Chondrocyte (in vitro differentiated cells): Measurements from ENCODE around the gene ASB18. TPM values are rescaled to one million over a fixed set of nuclear protein-coding genes. Genes with fewer than 3 reads are reported as not detected.

ENCODE experiments used
- DNase-seq: peaks from one replicate; pipeline ENCODE4 v3.0.0; 2021; ENCODE audit warnings: mixed read lengths, low spot score
- H3K27ac Mint-ChIP-seq: one replicate; pipeline ENCODE4 v1.8.0; 2021; ENCODE audit warnings: mild to moderate bottlenecking, moderate library complexity, mixed read lengths; ENCODE audit not compliant: unreplicated experiment
- H3K27me3 Mint-ChIP-seq: 2 replicates; pipeline ENCODE4 v1.8.0; 2021; ENCODE audit warnings: low read depth, mixed read lengths
- H3K36me3 Mint-ChIP-seq: 2 replicates; pipeline ENCODE4 v1.8.0; 2021; ENCODE audit warnings: low read depth, mixed read lengths
- H3K4me1 Mint-ChIP-seq: 2 replicates; pipeline ENCODE4 v1.8.0; 2021; ENCODE audit warnings: low read depth, mild to moderate bottlenecking, mixed read lengths
- H3K4me3 Mint-ChIP-seq: one replicate; pipeline ENCODE4 v1.8.0; 2021; ENCODE audit warnings: mild to moderate bottlenecking, moderate library complexity, mixed read lengths; ENCODE audit not compliant: unreplicated experiment
- H3K9me3 Mint-ChIP-seq: 2 replicates; pipeline ENCODE4 v1.8.0; 2021; ENCODE audit warnings: low read depth, mixed read lengths
- CTCF ChIP-seq: fragments of 200-600 bp; sonication (generic); IDR thresholded peaks from 2 replicates; pipeline ENCODE4 v1.5.0; 2021; ENCODE audit warnings: antibody characterized with exemption, mild to moderate bottlenecking, moderate library complexity
- total RNA-seq: library from RNA; stranded (reverse); gene quantifications from 3 replicates; pipeline ENCODE4 v1.2.1, GENCODE V29; 2021

ASB18 gene
- total RNA-seq, 1 donor from 2014 or later, result not detected

GRCh38 chr2:236252602-236253001 lies 11.6 kb downstream of the ASB18 start:
- H3K27ac Mint-ChIP-seq, result no peak overlapping the region
- TF ChIP-seq CTCF, result no peak
- peaks cover 1% of the 10 kb centered on the region for H3K36me3 Mint-ChIP-seq
- no peaks in the 10 kb centered on the region for H3K4me1 Mint-ChIP-seq
- H3K9me3 Mint-ChIP-seq, result no peaks in the 10 kb centered on the region
- no peaks in the 10 kb centered on the region for H3K27me3 Mint-ChIP-seq
- H3K4me3 Mint-ChIP-seq, result no peak overlapping the region
- DNase-seq, result no peak

GRCh38 chr2:236250909-236251579 lies 13.2 kb downstream of the ASB18 start:
- no peak for TF ChIP-seq CTCF
- H3K36me3 Mint-ChIP-seq, result peaks cover 1% of the 10 kb centered on the region
- H3K27ac Mint-ChIP-seq, result no peak overlapping the region
- H3K4me3 Mint-ChIP-seq, result no peak overlapping the region
- H3K4me1 Mint-ChIP-seq, result no peaks in the 10 kb centered on the region
- H3K27me3 Mint-ChIP-seq, result no peaks in the 10 kb centered on the region
- no peak for DNase-seq
- no peaks in the 10 kb centered on the region for H3K9me3 Mint-ChIP-seq

GRCh38 chr2:236250286-236250685 lies 13.9 kb downstream of the ASB18 start:
- H3K27me3 Mint-ChIP-seq, result no peaks in the 10 kb centered on the region
- no peak for TF ChIP-seq CTCF
- H3K36me3 Mint-ChIP-seq, result peaks cover 1% of the 10 kb centered on the region
- no peaks in the 10 kb centered on the region for H3K9me3 Mint-ChIP-seq
- H3K4me1 Mint-ChIP-seq, result no peaks in the 10 kb centered on the region
- H3K4me3 Mint-ChIP-seq, result no peak overlapping the region
- DNase-seq, result no peak
- H3K27ac Mint-ChIP-seq, result no peak overlapping the region

- no peak for TF ChIP-seq CTCF
- H3K4me1 Mint-ChIP-seq, result no peaks in the 10 kb centered on the region
- H3K36me3 Mint-ChIP-seq, result no peaks in the 10 kb centered on the region
- no peak overlapping the region for H3K27ac Mint-ChIP-seq
- H3K4me3 Mint-ChIP-seq, result no peak overlapping the region
- no peaks in the 10 kb centered on the region for H3K9me3 Mint-ChIP-seq
- H3K27me3 Mint-ChIP-seq, result no peaks in the 10 kb centered on the region
- no peak for DNase-seq
Observed at GRCh38 chr2:236249066-236249465, 15.1 kb downstream of the ASB18 start.

- no peak for DNase-seq
- no peaks in the 10 kb centered on the region for H3K9me3 Mint-ChIP-seq
- no peak for TF ChIP-seq CTCF
- no peaks in the 10 kb centered on the region for H3K36me3 Mint-ChIP-seq
- no peaks in the 10 kb centered on the region for H3K27me3 Mint-ChIP-seq
- H3K4me3 Mint-ChIP-seq, result no peak overlapping the region
- H3K27ac Mint-ChIP-seq, result no peak overlapping the region
- no peaks in the 10 kb centered on the region for H3K4me1 Mint-ChIP-seq
Observed at GRCh38 chr2:236246711-236247246, 17.4 kb downstream of the ASB18 start.
